ES-I3 (cell line): ENCODE data around the gene SMIM7.

Source experiments
- H3K36me3 ChIP-seq: 2 replicates; pipeline ENCODE4 v1.6.1; 2013; ENCODE audit warnings: mild to moderate bottlenecking, low read length, control low read depth, moderate library complexity; ENCODE audit not compliant: insufficient read depth
- H3K4me1 ChIP-seq: 2 replicates; pipeline ENCODE4 v1.6.1; 2013; ENCODE audit warnings: mild to moderate bottlenecking, control low read depth, low read length; ENCODE audit not compliant: insufficient read depth
- H3K9ac ChIP-seq: 2 replicates; pipeline ENCODE4 v1.6.1; 2013; ENCODE audit warnings: low read depth, mild to moderate bottlenecking, low read length, moderate library complexity
- H3K9me3 ChIP-seq: 2 replicates; pipeline ENCODE4 v1.6.1; 2013; ENCODE audit warnings: mild to moderate bottlenecking, low read length, moderate library complexity; ENCODE audit not compliant: control insufficient read depth, insufficient read depth

Gene SMIM7

DNA sequence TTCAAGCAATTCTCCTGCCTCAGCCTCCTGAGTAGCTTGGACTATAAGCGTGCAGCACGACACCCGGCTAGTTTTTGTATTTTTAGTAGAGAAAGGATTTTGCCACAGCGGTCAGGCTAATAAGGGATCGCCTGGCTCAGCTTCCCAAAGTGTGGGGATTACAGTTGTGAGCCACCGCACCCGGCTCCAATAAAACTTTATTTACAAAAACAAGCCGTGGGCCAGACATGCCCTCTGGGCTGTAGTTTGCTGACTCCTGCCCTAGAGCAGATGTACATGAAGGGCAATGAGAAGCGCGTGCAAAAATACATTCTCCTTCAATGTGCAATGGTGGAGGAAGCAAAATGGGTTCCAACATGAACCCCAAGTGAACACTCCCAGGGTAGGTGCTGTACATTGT is 18.2 kb downstream of the SMIM7 start:
- Histone ChIP-seq H3K4me1 (no peaks in the 10 kb centered on the region), H3K9me3 (no peaks in the 10 kb centered on the region), H3K9ac (no peak overlapping the region), H3K36me3 (peaks cover 25% of the 10 kb centered on the region)

DNA sequence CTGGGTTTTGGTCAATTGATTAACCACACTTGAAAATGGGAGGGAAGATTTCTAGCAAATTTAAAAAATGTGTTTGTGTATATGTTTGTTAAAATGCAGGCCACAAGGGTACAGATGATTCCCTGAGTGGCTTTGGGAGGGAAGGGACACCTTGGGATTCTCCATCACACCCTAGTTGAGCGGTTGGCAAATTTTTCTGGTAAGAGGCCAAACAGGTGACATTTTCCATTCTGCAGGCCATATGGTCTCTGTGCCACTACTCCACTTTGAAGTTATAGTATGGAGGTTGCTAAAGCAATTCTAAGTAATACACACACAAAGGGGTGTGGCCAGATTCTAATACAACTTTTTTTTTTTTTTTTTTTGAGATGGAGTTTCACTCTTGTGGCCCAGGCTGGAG is 19.0 kb downstream of the SMIM7 start:
- H3K36me3 ChIP-seq, result peaks cover 18% of the 10 kb centered on the region

DNA sequence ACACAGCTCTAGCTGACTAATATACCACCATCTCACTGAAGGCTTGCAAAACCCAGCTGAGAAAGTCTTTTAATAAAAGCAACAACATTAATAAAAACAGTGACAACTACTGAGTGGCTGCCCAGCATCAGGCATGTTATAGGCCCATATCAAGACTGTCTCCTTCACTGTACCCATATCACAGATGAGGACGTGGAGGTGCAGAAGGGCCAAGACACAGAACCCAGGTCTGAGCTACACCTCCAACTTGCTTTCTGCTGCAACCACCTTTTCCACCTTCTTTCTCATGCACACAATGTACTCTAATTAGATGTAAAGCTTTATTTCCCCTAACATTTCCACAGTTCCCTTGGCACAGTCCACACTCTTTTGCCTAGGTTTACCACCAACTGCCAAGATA is 21.3 kb downstream of the SMIM7 start:
- Histone ChIP-seq H3K9ac (no peak overlapping the region), H3K36me3 (peaks cover 11% of the 10 kb centered on the region), H3K9me3 (no peaks in the 10 kb centered on the region), H3K4me1 (no peaks in the 10 kb centered on the region)

More for the DNA sequence above, 19.0 kb downstream of the SMIM7 start:
- Histone ChIP-seq H3K9me3 (no peaks in the 10 kb centered on the region), H3K9ac (no peak overlapping the region), H3K4me1 (no peaks in the 10 kb centered on the region)

DNA sequence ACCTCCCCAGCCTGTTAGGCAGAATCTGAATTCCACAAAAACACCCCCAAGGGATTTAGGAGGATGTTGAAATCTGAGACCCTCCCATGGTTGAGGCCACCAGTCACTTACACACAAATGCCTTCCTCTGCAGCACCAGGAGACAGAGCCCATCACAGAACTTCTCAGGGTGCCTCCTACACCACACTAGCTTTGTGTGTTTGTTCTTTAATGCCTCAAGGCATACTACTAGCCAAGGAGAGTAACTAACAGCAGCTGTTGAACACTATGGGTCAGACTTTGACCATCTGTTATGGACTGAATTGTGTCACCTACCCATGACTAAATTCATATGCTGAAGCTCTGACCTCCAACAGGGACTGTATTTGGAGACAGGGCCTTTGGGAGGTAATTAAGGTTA is 22.4 kb downstream of the SMIM7 start:
- no peaks in the 10 kb centered on the region for H3K9me3 ChIP-seq
- H3K36me3 ChIP-seq, result peaks cover 5% of the 10 kb centered on the region
- H3K9ac ChIP-seq, result no peak overlapping the region
- no peaks in the 10 kb centered on the region for H3K4me1 ChIP-seq

DNA sequence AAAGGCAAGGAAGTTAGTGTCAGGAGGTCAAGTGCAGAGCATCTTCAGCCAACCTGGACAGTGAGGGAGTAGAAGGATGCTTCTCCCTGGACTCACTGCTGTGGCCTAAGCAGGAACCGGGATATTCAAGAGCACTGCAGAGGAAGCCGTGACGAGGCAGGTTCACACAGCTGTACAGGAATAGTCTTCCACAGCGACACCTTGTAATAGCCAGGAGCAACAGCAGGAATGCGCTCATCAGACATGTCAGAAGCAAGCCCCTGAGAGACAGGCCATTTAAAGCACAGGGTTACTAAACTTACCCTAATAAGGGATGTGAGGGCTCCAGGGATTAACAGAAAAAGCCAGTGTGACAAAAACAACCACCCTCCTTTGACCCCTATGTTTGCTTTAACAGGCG is 28.5 kb downstream of the SMIM7 start:
- Histone ChIP-seq H3K9ac (no peak overlapping the region), H3K36me3 (no peaks in the 10 kb centered on the region), H3K9me3 (no peaks in the 10 kb centered on the region), H3K4me1 (0 out of 2 replicates have a peak, but pooled peaks cover 4% of the 10 kb centered on the region)

DNA sequence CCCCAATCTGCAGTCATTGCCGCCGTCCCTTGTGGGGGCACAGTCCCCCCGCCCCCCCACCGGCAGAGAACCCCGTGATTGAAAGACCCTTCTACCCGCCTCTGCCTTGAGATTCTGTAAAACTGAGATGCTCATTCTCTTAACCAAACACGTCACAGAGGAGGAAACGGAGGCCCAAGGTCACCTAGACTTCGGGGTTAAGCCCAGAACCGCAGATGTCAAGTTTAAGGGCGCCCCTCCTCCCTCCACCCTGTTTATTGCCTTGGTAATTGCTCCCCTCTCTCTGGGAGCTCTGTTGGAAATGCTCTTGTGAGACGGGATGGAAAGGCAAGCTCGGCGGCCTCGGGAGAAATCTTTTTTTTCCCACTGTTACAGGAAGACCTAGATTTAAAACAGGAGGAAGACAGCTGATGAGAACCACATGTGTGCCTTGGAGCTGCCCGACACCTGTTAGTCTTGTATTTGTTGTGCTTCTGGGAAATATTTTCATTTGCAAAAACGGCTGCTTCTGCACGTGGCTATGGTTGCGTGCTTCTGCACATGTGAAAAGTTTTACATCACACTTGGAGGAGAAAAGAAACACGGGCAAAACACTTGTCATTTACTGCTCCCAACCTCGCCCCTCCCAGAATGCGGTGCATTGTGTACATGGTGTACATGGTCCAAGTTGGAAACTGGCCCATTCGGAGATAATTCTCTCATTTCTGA is 30.8 kb downstream of the SMIM7 start:
- peaks cover under 1% of the 10 kb centered on the region; the same call in 1 of the 2 replicates for H3K36me3 ChIP-seq

DNA sequence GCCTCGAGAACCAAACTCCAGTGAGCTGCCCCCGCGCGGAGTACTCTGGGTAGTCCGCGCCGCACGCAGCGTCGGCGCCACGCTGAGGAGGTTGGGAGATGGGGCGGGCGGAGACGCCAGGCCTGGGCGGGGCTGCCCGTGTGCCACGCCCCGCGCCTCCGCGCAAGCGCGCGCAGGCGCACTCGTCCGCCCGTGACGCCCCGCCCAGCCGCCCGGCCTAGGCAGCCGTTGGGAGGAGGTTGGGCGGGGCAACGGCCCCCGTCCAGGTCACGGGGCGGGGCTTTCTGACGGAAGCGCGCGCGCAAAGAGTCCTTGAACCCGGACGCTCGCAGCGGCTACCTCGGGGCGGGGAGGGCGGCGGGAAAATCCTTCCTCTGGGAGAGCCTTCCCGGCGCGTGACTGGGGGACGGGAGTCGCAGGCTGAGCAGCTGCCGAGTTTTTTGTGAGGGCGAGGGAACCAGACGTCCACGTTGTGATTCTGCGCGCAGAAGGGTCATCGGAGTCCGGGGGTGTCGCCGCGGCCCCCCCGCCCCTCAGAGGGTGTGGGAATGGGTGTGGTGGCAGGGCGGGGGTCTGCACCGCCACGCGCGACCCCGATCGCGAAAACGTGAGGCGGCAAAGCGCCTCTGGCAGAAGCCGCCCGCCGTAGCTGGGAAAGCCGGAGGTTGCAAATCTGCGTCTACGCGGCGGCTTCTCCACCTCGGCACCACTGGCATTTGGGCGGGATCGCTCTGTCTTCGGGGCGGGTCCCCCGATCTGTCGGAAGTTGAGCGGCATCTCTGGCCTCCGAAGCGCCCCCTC is 31.6 kb downstream of the SMIM7 start, which contains the start of gene MED26:
Gene MED26, minus strand, starts transcription at position 22 of the 801 bp plus-strand sequence. CDS start 261 bp downstream, outside the sequence.
- Histone ChIP-seq H3K9me3 (no peaks in the 10 kb centered on the region), H3K4me1 (peaks cover 29% of the 10 kb centered on the region), H3K36me3 (peaks cover 5% of the 10 kb centered on the region), H3K9ac (peak within 1 kb of the TSS; percentile 89)

More for the DNA sequence above, 30.8 kb downstream of the SMIM7 start:
- Histone ChIP-seq H3K4me1 (peaks cover 27% of the 10 kb centered on the region), H3K9me3 (no peaks in the 10 kb centered on the region), H3K9ac (peak overlapping the region; percentile 89)

DNA sequence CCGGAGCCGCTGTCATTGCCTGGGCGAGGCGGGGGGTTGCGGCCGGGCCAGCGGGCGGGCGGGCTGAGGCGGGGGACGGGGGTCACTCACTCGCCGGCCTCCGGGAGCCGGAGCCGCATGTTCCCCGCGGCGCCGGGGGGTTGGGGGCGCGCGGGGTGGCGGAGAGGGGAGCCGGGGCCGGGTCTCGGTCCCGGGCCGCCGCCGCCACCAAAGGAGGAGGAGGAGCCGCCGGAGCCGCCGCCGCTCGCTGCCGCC is 32.1 kb downstream of the SMIM7 start:
- Histone ChIP-seq H3K4me1 (peaks cover 29% of the 10 kb centered on the region), H3K9ac (peak overlapping the region; percentile 79), H3K36me3 (peaks cover 9% of the 10 kb centered on the region), H3K9me3 (no peaks in the 10 kb centered on the region)

DNA sequence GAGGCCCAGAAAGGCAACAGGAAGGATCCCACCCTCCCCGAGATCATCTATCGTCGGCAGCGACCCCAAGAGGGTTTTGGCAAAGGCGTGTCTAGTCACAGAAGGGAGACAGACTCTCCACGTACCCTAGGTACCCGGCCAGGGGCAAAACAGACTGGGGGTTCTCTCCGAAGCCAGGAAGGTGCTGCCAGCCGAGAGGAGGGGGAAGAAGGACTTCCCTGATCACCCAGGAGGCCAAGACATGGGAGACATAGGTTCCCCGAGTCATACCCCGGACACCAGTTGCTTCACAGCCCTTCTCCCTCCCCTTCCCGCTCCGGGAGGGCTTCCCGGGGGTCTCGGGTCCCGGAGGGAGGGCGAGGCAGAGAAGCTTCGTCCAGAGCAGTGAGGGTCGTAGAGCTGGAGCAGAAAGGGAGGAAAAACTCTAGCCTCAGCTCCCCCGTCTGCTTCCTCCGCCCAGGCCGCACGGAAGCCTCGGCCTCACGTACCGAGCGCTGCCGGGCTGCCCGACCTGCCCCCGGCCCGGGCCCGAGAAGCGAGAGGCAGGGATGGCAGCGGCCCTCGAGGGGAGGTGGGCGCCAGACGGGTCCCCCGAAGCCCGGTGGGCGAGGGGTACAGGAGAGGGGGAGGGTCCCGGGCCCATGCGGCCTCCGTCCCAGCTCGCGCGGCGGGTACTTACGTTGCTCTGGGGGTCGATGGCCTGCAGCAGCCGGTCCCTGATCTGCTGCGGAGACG is 32.6 kb downstream of the SMIM7 start:
- H3K9ac ChIP-seq, result peak overlapping the region; percentile 79
- H3K9me3 ChIP-seq, result no peaks in the 10 kb centered on the region
- peaks cover 29% of the 10 kb centered on the region for H3K4me1 ChIP-seq
- peaks cover 9% of the 10 kb centered on the region for H3K36me3 ChIP-seq

DNA sequence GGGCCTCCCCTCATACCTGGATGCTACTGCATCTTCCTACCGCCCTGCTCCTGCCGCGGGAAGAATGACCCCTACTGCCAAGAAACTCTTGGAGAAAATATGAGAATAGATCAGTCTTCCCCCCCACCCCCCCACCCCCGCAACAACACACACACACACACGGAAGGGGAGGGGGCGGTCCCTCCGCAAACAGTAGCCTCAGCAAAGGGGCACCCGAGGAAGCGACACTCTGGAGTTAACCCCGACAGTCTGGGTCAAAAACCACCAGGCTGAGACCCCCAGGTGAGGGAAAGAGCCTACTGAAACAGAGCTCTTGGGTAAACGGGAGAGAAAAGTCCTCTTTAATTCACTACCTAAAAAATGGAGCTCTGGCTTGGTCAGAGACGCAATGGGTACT is 33.1 kb downstream of the SMIM7 start:
- Histone ChIP-seq H3K36me3 (peaks cover 9% of the 10 kb centered on the region), H3K4me1 (peaks cover 29% of the 10 kb centered on the region), H3K9me3 (no peaks in the 10 kb centered on the region), H3K9ac (peak overlapping the region; percentile 79)

DNA sequence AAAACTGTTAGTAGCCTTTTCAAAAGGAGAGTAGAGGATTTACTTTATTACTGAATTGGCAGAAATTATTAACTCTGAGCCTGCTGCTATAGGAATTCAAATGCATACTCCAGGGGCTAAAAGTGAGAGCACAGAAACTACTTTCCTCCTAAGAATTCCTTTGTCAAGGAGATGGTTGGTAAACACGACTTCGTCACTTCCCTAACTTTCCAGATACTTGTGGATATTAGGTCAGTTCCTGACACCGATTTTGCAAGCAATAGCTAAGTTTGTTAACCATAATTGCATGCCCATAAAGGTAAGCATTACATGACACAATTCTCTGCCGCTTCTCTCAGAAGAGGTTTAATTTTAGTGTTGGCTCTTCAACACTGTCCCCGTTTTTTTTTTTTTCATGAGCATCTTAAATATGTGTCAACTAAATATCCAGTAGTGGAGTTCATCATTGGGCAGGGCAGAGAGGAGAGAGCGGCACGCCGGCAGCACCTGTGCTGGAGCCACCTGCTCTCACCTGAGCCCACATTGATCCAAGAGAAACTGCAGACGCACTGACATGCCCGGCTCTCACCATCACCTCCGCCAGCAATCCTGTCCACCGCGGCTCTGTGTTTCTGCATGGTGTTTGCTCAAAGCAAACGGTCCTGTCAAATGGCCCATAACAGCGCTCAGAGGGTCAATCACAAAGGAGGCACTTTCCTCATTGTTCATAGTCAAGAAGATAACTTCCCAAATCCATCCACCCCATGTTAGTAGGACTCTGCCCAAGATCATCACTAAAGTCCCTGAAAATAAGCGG is 34.6 kb downstream of the SMIM7 start:
- Histone ChIP-seq H3K9me3 (no peaks in the 10 kb centered on the region), H3K4me1 (peaks cover 29% of the 10 kb centered on the region), H3K36me3 (peaks cover 9% of the 10 kb centered on the region), H3K9ac (no peak overlapping the region)

DNA sequence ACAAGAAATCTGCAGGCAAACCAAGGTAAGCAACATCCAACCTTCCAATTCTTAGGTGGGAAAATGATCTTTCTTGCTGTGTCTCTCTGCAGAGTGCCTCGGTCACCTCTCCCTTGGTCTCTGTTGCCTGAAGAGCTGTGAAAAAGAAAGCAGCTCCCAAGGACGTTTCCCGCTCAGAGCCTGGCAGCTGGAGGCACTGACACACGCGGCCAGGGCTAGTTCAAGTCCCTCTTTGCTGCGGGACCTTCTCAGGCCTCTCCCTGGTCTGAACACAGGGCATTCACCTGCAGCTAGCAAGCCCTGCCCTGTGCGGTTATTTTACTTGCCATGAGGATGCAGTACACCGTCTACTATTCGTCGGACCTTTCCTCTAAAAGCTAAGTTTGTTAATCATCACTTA is 35.7 kb downstream of the SMIM7 start:
- peaks cover 9% of the 10 kb centered on the region for H3K36me3 ChIP-seq
- H3K9ac ChIP-seq, result no peak overlapping the region
- peaks cover 25% of the 10 kb centered on the region for H3K4me1 ChIP-seq
- H3K9me3 ChIP-seq, result no peaks in the 10 kb centered on the region

DNA sequence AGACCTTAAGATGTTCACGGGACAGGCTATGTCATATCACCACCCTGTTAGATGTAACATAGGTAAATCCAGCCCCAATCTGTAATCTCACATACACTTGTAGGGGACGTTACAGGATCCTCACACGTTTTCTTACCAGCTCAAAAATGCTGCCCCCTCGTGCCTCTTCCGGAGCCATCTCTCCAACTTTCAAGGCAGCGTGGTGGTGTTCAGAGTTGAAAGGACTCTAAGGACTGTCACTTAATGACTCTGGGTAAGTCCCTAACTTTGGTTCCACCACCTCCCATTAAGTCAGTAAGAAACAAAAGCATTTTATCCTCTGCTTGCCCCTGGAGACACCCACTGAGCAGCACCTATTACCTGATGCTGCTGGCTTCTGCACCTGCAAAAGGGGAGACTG is 36.4 kb downstream of the SMIM7 start:
- H3K9me3 ChIP-seq, result no peaks in the 10 kb centered on the region
- peaks cover 25% of the 10 kb centered on the region for H3K4me1 ChIP-seq
- H3K36me3 ChIP-seq, result peaks cover 9% of the 10 kb centered on the region
- no peak overlapping the region for H3K9ac ChIP-seq

DNA sequence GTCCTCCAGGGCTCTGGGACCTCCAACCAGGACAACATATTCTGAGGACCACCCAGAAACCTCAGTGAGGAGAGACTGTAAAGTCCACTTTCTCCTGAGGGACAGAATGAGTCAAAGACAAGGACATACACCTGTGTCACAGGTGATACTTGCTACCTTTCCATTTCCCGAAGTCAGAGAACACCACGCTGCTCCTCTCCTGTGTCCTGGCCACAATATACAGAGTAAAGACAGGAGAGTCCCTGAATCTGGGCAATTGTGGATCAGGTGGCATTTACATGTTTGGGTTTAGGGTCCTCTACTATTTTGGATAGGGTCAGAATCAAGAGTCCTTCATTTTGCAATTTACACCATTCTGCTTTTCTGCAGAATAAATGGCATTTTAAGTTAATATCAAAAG is 36.9 kb downstream of the SMIM7 start:
- Histone ChIP-seq H3K36me3 (peaks cover 9% of the 10 kb centered on the region), H3K4me1 (peaks cover 25% of the 10 kb centered on the region), H3K9ac (no peak overlapping the region), H3K9me3 (no peaks in the 10 kb centered on the region)
